Fibroblast of pulmonary artery (primary cell): Measurements from ENCODE around the gene DET1.
A peak's percentile ranks its signal among the peaks of the same experiment; 100 is the strongest.
"Not testable (repeated sequence)": the region's sequence is repeated elsewhere in the genome, so short reads cannot be mapped to it uniquely, and the experiment has no call there.

ENCODE experiments used
- DNase-seq: peaks from one replicate; pipeline ENCODE4 v3.0.0-alpha.2; 2010; ENCODE audit warnings: low read depth
- H3K4me3 ChIP-seq: replicated peaks from 2 replicates; pipeline ENCODE4 v1.5.1; 2011; ENCODE audit warnings: low read depth, mild to moderate bottlenecking, control low read depth, low read length, moderate library complexity
- CTCF ChIP-seq: IDR thresholded peaks from 2 replicates; pipeline ENCODE4 v1.5.1; 2011; ENCODE audit warnings: mild to moderate bottlenecking, control low read depth, low read length, inconsistent platforms; ENCODE audit errors: missing control alignments

Gene DET1

GRCh38 chr15:88472225-88472624, 74.3 kb downstream of the DET1 start:
- no peak for TF ChIP-seq CTCF
- no peak overlapping the region for H3K4me3 ChIP-seq
- DNase-seq = no peak

- DNase-seq = no peak
- TF ChIP-seq CTCF = no peak
- H3K4me3 ChIP-seq = no peak overlapping the region
Observed at GRCh38 chr15:88470625-88471372, 75.7 kb downstream of the DET1 start.

- H3K4me3 ChIP-seq = no peak overlapping the region
- TF ChIP-seq CTCF = no peak
- DNase-seq = no peak
Observed at GRCh38 chr15:88469321-88469720, 77.2 kb downstream of the DET1 start.

DNA sequence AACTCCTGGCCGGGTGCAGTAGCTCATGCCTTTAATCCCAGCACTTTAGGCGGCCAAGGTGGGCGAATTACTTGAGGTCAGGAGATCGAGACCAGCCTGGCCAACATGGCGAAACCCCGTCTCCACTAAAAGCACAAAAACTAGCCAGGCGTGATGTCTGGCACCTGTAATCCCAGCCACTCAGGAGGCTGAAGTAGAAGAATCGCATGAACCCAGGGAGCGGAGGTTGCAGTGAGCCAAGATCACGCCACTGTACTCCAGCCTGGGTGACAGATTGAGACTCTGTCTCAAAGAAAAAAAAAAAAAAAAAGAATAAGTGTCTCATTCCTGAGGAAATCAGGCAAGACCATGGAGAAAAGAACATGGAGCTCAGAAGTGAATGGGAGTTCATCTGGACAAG, 77.8 kb downstream of the DET1 start:
- H3K4me3 ChIP-seq = peak overlapping the region; percentile 83
- not testable (repeated sequence) for DNase-seq

GRCh38 chr15:88467935-88468528, 78.4 kb downstream of the DET1 start:
- peak; percentile 21 for DNase-seq
- TF ChIP-seq CTCF = peak; percentile 43

DNA sequence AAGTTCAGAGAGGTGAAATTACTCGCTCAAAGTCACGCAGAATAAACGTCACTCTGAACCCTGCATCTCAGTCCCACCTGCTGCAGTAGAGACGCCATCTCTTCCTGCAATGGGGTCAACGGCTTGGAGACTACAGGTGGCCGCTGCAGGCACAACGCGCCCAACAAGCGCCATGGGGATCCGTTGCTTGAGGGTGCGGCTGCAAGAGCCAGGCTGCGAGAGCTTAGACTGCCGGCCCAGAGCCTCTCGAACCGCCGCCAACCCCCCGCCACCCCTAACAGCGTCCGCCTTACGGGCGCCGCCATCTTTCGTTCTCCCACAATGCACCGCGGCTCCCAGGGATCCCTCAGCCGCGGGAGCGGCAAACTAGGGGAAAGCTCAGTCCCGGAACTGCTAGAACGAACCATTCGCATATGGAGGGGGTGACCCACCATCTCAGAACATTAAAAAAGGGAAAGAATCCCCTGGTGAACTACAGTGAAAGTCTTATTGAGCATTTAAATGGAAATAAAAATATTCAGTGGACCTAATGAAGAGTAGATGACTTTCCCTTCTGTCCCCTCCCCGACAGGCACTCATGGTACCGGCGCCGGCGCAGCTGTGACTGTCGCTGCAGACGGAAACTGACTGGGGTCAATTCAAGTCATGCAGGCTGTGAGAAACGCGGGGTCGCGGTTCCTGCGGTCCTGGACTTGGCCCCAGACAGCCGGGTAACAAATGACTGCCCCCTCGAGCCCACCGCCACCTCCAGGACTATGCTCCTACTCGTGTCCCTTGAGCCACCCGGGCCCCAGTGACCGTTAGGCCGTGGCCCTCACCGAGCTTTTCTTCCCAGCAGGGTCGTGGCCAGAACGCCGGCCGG, 79.2 kb downstream of the DET1 start, which contains the start of the genes MRPL46 and MRPS11:
Gene MRPL46, minus strand, starts transcription at position 316 of the 862 bp plus-strand sequence. Its CDS starts 11 bp downstream, at position 305.
Gene MRPS11, plus strand, starts transcription at position 636 of the 862 bp plus-strand sequence. Its CDS starts 10 bp downstream, at position 646.
- no peak for TF ChIP-seq CTCF
- DNase-seq = peak; percentile 88
- H3K4me3 ChIP-seq = peak within 1 kb of the TSS; percentile 83

More at GRCh38 chr15:88467935-88468528, 78.4 kb downstream of the DET1 start:
- peak overlapping the region; percentile 83 for H3K4me3 ChIP-seq

DNA sequence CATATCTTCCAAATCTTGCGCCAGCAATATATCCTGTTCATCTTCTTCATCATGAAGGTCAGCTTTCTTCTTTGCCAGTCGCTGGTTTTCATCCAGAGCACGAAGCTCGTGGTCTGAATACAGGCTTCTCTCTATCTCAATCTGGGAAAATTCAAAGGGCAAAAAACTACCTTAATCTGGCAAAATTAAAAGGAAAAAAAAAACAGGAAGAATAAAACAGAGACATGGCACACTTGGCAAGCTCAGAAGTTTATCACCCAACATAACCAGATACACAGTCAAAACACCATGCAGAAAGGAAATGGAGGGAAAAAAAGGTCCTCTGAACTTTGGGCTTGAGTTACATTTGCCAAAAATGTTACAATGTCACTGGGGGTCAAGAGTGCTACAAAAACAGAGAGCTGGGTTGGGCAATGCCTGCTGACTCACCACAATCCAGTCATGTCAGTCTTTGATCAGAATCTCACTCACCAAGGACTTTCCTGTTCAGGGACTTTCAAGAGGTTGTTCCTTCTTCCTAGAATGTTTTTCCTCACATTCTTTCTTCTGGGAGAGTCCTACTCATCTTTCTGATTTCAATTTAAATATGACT, 80.8 kb downstream of the DET1 start:
- TF ChIP-seq CTCF = no peak
- no peak overlapping the region for H3K4me3 ChIP-seq
- DNase-seq = peak; percentile 51
